PC-3 (cell line): ENCODE results near the gene SRD5A2. TPM values are rescaled to one million over a fixed set of nuclear protein-coding genes. Genes with fewer than 3 reads are reported as not detected.

Source experiments
- ATAC-seq: fragments of 200-7000 bp; cut with Tn5 transposase; 2 replicates; pipeline ENCODE4 v1.9.1; 2020; ENCODE audit warnings: mild to moderate bottlenecking, moderate library complexity
- BruUV-seq: library from RNA; stranded (reverse); fragments of 400-500 nt; replicated peaks from 2 replicates; lab custom pipeline; 2021; lab: Mats Ljungman, UMichigan
- CTCF ChIA-PET: fragments of 300-600 bp; sonication (Branson Sonifier 250); formaldehyde crosslinking; loops from one replicate; lab custom pipeline; 2022; ENCODE audit warnings: antibody characterized with exemption; lab: Charles Lee
- POLR2A ChIA-PET: fragments of 300-600 bp; sonication (Branson Sonifier 250); formaldehyde crosslinking; loops from one replicate; lab custom pipeline; 2022; ENCODE audit warnings: antibody characterized with exemption; ENCODE audit not compliant: unreplicated experiment; lab: Charles Lee
- DNase-seq: peaks from one replicate; pipeline ENCODE4 v3.0.0-alpha.2; 2015
- H2AFZ ChIP-seq: fragments of 300-600 bp; sonication (generic); 2 replicates; pipeline ENCODE4 v1.6.0; 2016; ENCODE audit warnings: antibody characterized with exemption, low read length
- H3F3A ChIP-seq: fragments of 300-600 bp; sonication (generic); one replicate; pipeline ENCODE4 v1.6.0; 2017; ENCODE audit warnings: antibody characterized with exemption, low read length, control low read depth, mild to moderate bottlenecking; ENCODE audit not compliant: unreplicated experiment
- H3K27ac ChIP-seq: fragments of 300-600 bp; sonication (generic); 2 replicates; pipeline ENCODE4 v1.5.1; 2016; ENCODE audit warnings: mild to moderate bottlenecking, low read length
- H3K27me3 ChIP-seq: fragments of 300-600 bp; sonication (generic); 2 replicates; pipeline ENCODE4 v1.6.1; 2016; ENCODE audit warnings: low read length, mixed read lengths
- H3K36me3 ChIP-seq: fragments of 300-600 bp; sonication (generic); 2 replicates; pipeline ENCODE4 v1.6.1; 2016; ENCODE audit warnings: low read depth, mixed run types, low read length, mixed read lengths
- H3K4me1 ChIP-seq: fragments of 300-600 bp; sonication (generic); 2 replicates; pipeline ENCODE4 v1.5.1; 2016; ENCODE audit warnings: low read length; ENCODE audit not compliant: insufficient read depth
- H3K4me2 ChIP-seq: fragments of 300-600 bp; sonication (generic); 2 replicates; pipeline ENCODE4 v1.6.0; 2016; ENCODE audit warnings: low read length
- H3K4me3 ChIP-seq: fragments of 300-600 bp; sonication (generic); 2 replicates; pipeline ENCODE4 v1.5.1; 2016; ENCODE audit warnings: mild to moderate bottlenecking, low read length, mixed read lengths
- H3K79me2 ChIP-seq: fragments of 300-600 bp; sonication (generic); 2 replicates; pipeline ENCODE4 v1.6.1; 2017; ENCODE audit warnings: low read length, mixed read lengths
- H3K9ac ChIP-seq: fragments of 300-600 bp; sonication (generic); 2 replicates; pipeline ENCODE4 v1.6.0; 2016; ENCODE audit warnings: mild to moderate bottlenecking, low read length
- H3K9me2 ChIP-seq: fragments of 300-600 bp; sonication (generic); replicated peaks from 2 replicates; pipeline ENCODE4 v1.6.1; 2016; ENCODE audit warnings: mixed run types, low read length, mixed read lengths
- H3K9me3 ChIP-seq: fragments of 300-600 bp; sonication (generic); 2 replicates; pipeline ENCODE4 v1.6.1; 2016; ENCODE audit warnings: low read length, mixed read lengths
- H4K20me1 ChIP-seq: fragments of 300-600 bp; sonication (generic); 2 replicates; pipeline ENCODE4 v1.6.1; 2016; ENCODE audit warnings: low read length, mixed read lengths
- CTCF ChIP-seq: fragments of 300-600 bp; sonication (generic); conservative IDR thresholded peaks from 2 replicates; pipeline ENCODE4 v1.5.1; 2017; ENCODE audit warnings: antibody characterized with exemption, low read depth, mild to moderate bottlenecking, low read length
- EZH2 ChIP-seq: fragments of 300-600 bp; sonication (generic); IDR thresholded peaks from one replicate; pipeline ENCODE4 v1.6.1; 2017; ENCODE audit warnings: antibody characterized with exemption, mild to moderate bottlenecking, low read length; ENCODE audit not compliant: unreplicated experiment
- EZH2phosphoT487 ChIP-seq: fragments of 300-600 bp; sonication (generic); IDR thresholded peaks from 2 replicates; pipeline ENCODE4 v1.6.1; 2018; ENCODE audit warnings: mild to moderate bottlenecking, antibody characterized with exemption, low read length, borderline replicate concordance
- intact Hi-C: fragments of 100-400 bp; cut with micrococcal nuclease; formaldehyde crosslinking; loops from 2 replicates; pipeline ENCODE4 v1.9.0; 2023
- total RNA-seq: library from RNA; depleted of rRNA; stranded (reverse); fragments of >200 nt; gene quantifications from 2 replicates; pipeline ENCODE4 v1.2.3, GENCODE V29; 2014

Gene SRD5A2
- total RNA-seq, 1 experiment from 2014 or later: 0.07 TPM

- DNase-seq: no peak
- Histone ChIP-seq H3K4me1 (no peaks in the 10 kb centered on the region), H3K9ac (no peak overlapping the region), H2AFZ (no peak overlapping the region), H3K9me2 (no peaks in the 10 kb centered on the region), H4K20me1 (no peaks in the 10 kb centered on the region), H3K4me2 (no peak overlapping the region), H3K36me3 (no peaks in the 10 kb centered on the region), H3K9me3 (no peaks in the 10 kb centered on the region), H3K79me2 (no peaks in the 10 kb centered on the region), H3K27me3 (peaks cover 36% of the 10 kb centered on the region), H3F3A (no peaks in the 10 kb centered on the region), H3K4me3 (no peak overlapping the region), H3K27ac (no peak overlapping the region)
- ChIA-PET CTCF (no interaction called here), POLR2A (no interaction called here)
- TF ChIP-seq EZH2 (no peak), EZH2phosphoT487 (no peak), CTCF (no peak)
- intact Hi-C loops: loop anchor here (5.0 to 10.0 kb wide), 2 partner anchors 190 to 288 kb away; partner anchors contain the start of gene EHD3
- BruUV-seq: no TSS peak
- no peak for ATAC-seq
Observed at GRCh38 chr2:31522786-31523185, 58.0 kb downstream of the SRD5A2 start.

DNA sequence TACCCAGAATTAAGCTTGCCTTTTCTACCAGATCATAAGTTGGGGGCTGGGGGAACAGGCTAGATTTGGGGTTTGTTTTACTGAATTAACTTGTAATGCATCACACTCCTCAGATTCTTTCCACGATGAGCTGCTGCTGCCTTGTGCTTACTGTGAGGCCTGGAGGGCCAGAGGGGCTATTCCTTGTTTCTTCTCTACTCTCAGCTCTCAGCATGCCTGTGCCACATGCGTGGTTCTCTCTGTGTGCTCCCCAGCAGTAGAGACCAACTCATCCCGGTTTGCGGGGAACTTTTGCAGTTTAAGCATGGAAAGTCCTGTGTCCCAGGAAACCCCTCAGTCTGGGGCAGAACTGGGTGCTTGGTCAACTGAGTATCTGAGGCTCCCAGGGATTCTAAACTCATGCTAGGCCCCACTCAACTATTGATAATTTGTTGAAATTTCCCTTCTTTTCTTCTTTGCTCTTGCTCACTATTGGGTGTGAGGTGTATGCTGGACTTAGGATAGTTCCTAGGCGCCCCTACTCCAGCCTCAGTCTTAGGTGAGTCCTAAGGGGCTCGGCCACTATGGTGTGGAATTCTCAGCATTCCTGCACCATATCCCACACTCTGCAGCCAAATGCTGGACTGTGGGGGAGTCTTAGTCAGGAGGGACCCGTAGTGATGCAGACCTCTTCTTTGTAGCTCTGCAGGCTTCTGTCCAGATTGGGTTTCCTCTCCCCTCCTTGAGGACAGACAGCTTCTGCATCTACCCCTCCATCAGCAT is 63.1 kb downstream of the SRD5A2 start:
- Histone ChIP-seq H3F3A (no peaks in the 10 kb centered on the region), H3K27me3 (peaks cover 18% of the 10 kb centered on the region), H3K4me2 (no peak overlapping the region), H3K9ac (no peak overlapping the region), H3K27ac (no peak overlapping the region), H3K9me2 (no peaks in the 10 kb centered on the region), H3K4me1 (no peaks in the 10 kb centered on the region), H3K79me2 (no peaks in the 10 kb centered on the region), H4K20me1 (no peaks in the 10 kb centered on the region), H3K36me3 (no peaks in the 10 kb centered on the region), H3K4me3 (no peak overlapping the region), H3K9me3 (no peaks in the 10 kb centered on the region), H2AFZ (no peak overlapping the region)
- intact Hi-C loops: no loop called here
- DNase-seq (no peak), ATAC-seq (no peak)
- POLR2A ChIA-PET: no interaction called here
- BruUV-seq: no TSS peak
- TF ChIP-seq CTCF: no peak
- no peak for TF ChIP-seq EZH2
- TF ChIP-seq EZH2phosphoT487: no peak
- CTCF ChIA-PET: no interaction called here

DNA sequence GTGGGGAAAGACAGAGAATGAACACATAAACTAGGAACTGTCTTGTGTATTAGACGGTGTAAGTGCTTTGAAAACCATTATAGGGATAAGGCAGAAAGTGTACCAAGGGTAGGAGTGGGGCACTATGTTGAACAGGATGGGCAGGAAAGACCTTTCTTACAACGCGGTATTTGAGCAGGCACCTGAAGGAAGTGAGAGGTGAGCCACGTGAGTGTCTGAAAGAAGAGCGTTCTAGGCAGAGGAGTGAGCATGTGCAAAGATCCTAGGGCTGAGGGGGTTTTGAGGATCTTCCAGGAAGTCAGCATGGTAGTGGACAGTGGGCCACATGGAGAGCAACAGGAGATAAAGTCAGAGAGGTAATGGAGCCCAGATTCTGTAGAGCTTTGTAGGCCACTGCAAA is 65.2 kb downstream of the SRD5A2 start:
- CTCF ChIA-PET: no interaction called here
- POLR2A ChIA-PET: no interaction called here

More for the DNA sequence above, 65.2 kb downstream of the SRD5A2 start:
- BruUV-seq: no TSS peak
- no peaks in the 10 kb centered on the region for H3F3A ChIP-seq
- H3K4me2 ChIP-seq: no peak overlapping the region
- no peak for TF ChIP-seq EZH2
- TF ChIP-seq CTCF: no peak
- no peak for TF ChIP-seq EZH2phosphoT487
- peaks cover under 1% of the 10 kb centered on the region; the same call in 1 of the 2 replicates for H3K27me3 ChIP-seq
- H4K20me1 ChIP-seq: no peaks in the 10 kb centered on the region
- H3K79me2 ChIP-seq: no peaks in the 10 kb centered on the region
- H3K4me1 ChIP-seq: no peaks in the 10 kb centered on the region
- no peaks in the 10 kb centered on the region for H3K9me2 ChIP-seq
- no peak overlapping the region for H2AFZ ChIP-seq
- H3K27ac ChIP-seq: no peak overlapping the region
- DNase-seq (no peak), ATAC-seq (no peak)
- no peak overlapping the region for H3K9ac ChIP-seq
- H3K9me3 ChIP-seq: no peaks in the 10 kb centered on the region
- intact Hi-C loops: no loop called here
- no peaks in the 10 kb centered on the region for H3K36me3 ChIP-seq
- no peak overlapping the region for H3K4me3 ChIP-seq
